HEK293 (cell line): ENCODE results near the gene PLCB1.

Experiments used
- KLF7 ChIP-seq: fragments of 450-650 bp; formaldehyde crosslinking; IDR thresholded peaks from 2 replicates; pipeline ENCODE4 v1.5.1; 2016; ENCODE audit warnings: missing biosample characterization, missing genetic modification characterization, borderline replicate concordance
- ZEB2 ChIP-seq: fragments of 450-650 bp; formaldehyde crosslinking; IDR thresholded peaks from 2 replicates; pipeline ENCODE4 v1.5.1; 2016; ENCODE audit warnings: missing biosample characterization, missing genetic modification characterization
- ZNF140 ChIP-seq: fragments of 450-650 bp; formaldehyde crosslinking; IDR thresholded peaks from 2 replicates; pipeline ENCODE4 v1.5.1; 2016; ENCODE audit warnings: missing biosample characterization, missing genetic modification characterization
- ZNF518A ChIP-seq: fragments of 450-650 bp; formaldehyde crosslinking; conservative IDR thresholded peaks from 2 replicates; pipeline ENCODE4 v1.5.1; 2016; ENCODE audit warnings: low read depth, missing biosample characterization, missing genetic modification characterization
- ZSCAN30 ChIP-seq: fragments of 450-650 bp; IDR thresholded peaks from 2 replicates; pipeline ENCODE4 v1.5.1; 2018; ENCODE audit warnings: missing biosample characterization, mild to moderate bottlenecking, missing genetic modification characterization, moderate library complexity

GRCh38 chr20:8344631-8345030 is 212.6 kb downstream of the PLCB1 start:
- TF ChIP-seq ZSCAN30 (tag by site-specific recombination) (no peak), ZNF140 (no peak), ZEB2 (tag by site-specific recombination) (no peak), ZNF518A (tag by site-specific recombination) (no peak), KLF7 (tag by site-specific recombination) (no peak)
